ENCODE measurements around the gene MKRN2. TPM values are rescaled to one million over a fixed set of nuclear protein-coding genes. Genes with fewer than 3 reads are reported as not detected.

MKRN2 gene
- total RNA-seq, 4 donors from 2014 or later = 23.4 to 26.6 (median 24.6) TPM

- peaks cover 90% of the 10 kb centered on the region for H3K36me3 ChIP-seq
- TF ChIP-seq POLR2AphosphoS5 (IDR thresholded peaks at IDR 0.05) = no peak
- no peak for TF ChIP-seq POLR2A (IDR thresholded peaks at IDR 0.05)
- TF ChIP-seq, protein P1, sequence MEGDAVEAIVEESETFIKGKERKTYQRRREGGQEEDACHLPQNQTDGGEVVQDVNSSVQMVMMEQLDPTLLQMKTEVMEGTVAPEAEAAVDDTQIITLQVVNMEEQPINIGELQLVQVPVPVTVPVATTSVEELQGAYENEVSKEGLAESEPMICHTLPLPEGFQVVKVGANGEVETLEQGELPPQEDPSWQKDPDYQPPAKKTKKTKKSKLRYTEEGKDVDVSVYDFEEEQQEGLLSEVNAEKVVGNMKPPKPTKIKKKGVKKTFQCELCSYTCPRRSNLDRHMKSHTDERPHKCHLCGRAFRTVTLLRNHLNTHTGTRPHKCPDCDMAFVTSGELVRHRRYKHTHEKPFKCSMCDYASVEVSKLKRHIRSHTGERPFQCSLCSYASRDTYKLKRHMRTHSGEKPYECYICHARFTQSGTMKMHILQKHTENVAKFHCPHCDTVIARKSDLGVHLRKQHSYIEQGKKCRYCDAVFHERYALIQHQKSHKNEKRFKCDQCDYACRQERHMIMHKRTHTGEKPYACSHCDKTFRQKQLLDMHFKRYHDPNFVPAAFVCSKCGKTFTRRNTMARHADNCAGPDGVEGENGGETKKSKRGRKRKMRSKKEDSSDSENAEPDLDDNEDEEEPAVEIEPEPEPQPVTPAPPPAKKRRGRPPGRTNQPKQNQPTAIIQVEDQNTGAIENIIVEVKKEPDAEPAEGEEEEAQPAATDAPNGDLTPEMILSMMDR (IDR thresholded peaks at IDR 0.05) = no peak
- no peak for TF ChIP-seq EP300 (IDR thresholded peaks at IDR 0.05)
Measured at GRCh38 chr3:12588039-12589009, 31.4 kb downstream of the MKRN2 start.

DNA sequence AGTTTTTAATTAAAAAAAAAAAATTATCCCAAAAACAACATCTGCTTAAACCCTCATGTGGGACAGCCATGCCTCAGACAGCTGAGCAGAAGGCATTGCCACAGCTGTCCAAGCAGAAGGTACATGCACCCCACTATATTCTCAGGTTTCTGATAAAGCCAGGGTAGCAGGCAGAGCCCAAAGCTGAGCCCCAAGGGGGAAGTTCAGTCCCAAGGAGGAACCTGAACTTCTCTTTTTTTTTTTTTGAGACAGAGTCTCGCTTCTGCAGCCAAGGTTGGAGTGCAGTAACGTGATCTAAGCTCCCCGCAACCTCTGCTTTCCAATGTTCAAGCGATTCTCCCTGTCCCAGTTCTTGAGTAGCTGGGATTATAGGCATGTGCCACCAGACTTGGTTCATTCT lies 33.2 kb downstream of the MKRN2 start:
- no peak overlapping the region for H3K27ac ChIP-seq
- no peak overlapping the region for H3K4me3 ChIP-seq
- H3K27me3 ChIP-seq = no peaks in the 10 kb centered on the region
- H3K36me3 ChIP-seq = peaks cover 88% of the 10 kb centered on the region
- H3K9me3 ChIP-seq = no peaks in the 10 kb centered on the region
- TF ChIP-seq, protein P1 (IDR thresholded peaks at IDR 0.05) = no peak
- TF ChIP-seq EP300 (IDR thresholded peaks at IDR 0.05) (no peak), POLR2A (IDR thresholded peaks at IDR 0.05) (no peak), POLR2AphosphoS5 (IDR thresholded peaks at IDR 0.05) (no peak)
- no peak for DNase-seq (ENCODE audit: low spot score in 2 of 2)
- 98% methylated on average over 4 of the region's 4 CpGs for WGBS
- peaks cover 5% of the 10 kb centered on the region for H3K4me1 ChIP-seq

More at GRCh38 chr3:12588039-12589009, 31.4 kb downstream of the MKRN2 start:
- no peak for DNase-seq (ENCODE audit: low spot score in 2 of 2)
- WGBS = 87% methylated on average over 7 of the region's 7 CpGs
- Histone ChIP-seq H3K9me3 (no peaks in the 10 kb centered on the region), H3K4me3 (no peak overlapping the region), H3K4me1 (peaks cover 5% of the 10 kb centered on the region), H3K27me3 (no peaks in the 10 kb centered on the region), H3K27ac (no peak overlapping the region)

DNA sequence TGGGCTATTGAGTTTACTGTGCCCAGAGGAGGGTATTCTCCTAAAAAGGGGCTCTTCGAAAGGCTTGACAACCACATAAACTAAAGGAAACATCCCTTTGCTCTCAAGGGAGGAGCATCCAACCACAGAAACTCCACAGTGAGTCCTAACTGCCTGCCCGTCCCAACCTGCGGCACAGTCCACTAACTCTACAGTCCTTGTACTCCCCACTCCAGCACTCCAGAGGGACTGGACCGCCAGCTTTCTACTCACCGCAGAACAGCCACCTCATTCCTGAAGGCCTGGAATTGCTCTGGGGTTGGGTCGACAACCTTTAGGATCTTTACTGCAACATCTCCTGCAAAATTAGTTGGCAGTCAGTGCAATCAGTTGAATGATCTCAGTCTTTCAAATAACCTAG lies 34.6 kb downstream of the MKRN2 start:
- Histone ChIP-seq H3K9me3 (no peaks in the 10 kb centered on the region), H3K27ac (no peak overlapping the region), H3K36me3 (peaks cover 86% of the 10 kb centered on the region), H3K4me1 (peaks cover 5% of the 10 kb centered on the region), H3K27me3 (no peaks in the 10 kb centered on the region), H3K4me3 (no peak overlapping the region)
- no peak for TF ChIP-seq POLR2AphosphoS5 (IDR thresholded peaks at IDR 0.05)
- TF ChIP-seq, protein P1 (IDR thresholded peaks at IDR 0.05) = no peak
- TF ChIP-seq POLR2A (IDR thresholded peaks at IDR 0.05) = no peak
- TF ChIP-seq EP300 (IDR thresholded peaks at IDR 0.05) = no peak
- 96% methylated on average over 6 of the region's 6 CpGs for WGBS
- no peak for DNase-seq (ENCODE audit: low spot score in 2 of 2)

- no peak for DNase-seq (ENCODE audit: low spot score in 2 of 2)
- H3K27ac ChIP-seq = no peak overlapping the region
- no peaks in the 10 kb centered on the region for H3K27me3 ChIP-seq
- TF ChIP-seq, protein P1 (IDR thresholded peaks at IDR 0.05) = no peak
- H3K4me3 ChIP-seq = no peak overlapping the region
- H3K4me1 ChIP-seq = peaks cover 4% of the 10 kb centered on the region
- no peaks in the 10 kb centered on the region for H3K9me3 ChIP-seq
- WGBS = 98% methylated on average over 4 of the region's 4 CpGs
- H3K36me3 ChIP-seq = peaks cover 88% of the 10 kb centered on the region
Measured at GRCh38 chr3:12591997-12592715, 35.3 kb downstream of the MKRN2 start.

DNA sequence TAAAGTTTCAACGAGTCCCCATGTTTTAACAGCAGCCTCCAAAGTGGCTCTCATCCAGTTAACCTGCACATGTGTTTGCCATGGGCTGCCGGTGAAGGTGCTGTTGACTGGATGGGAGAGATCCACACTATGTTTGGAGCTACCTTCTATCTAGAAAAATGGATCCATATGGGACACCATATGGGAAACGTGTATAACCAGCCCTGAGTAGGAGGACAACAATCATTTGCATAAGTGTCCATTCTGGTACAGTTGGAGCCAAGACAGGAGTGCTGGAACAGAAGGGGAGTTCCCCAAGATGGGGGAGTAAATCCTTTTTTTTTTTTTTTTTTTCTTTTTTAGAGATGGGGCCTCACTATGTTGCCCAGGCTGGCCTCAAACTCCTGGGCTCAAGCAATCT lies 36.6 kb downstream of the MKRN2 start:
- H3K27ac ChIP-seq = no peak overlapping the region
- H3K27me3 ChIP-seq = no peaks in the 10 kb centered on the region
- WGBS = 71% methylated on average over 3 of the region's 3 CpGs
- H3K4me1 ChIP-seq = no peaks in the 10 kb centered on the region
- no peak overlapping the region for H3K4me3 ChIP-seq
- no peak for TF ChIP-seq POLR2AphosphoS5 (IDR thresholded peaks at IDR 0.05)
- TF ChIP-seq, protein P1 (IDR thresholded peaks at IDR 0.05) = no peak
- TF ChIP-seq POLR2A (IDR thresholded peaks at IDR 0.05) = no peak
- no peak for TF ChIP-seq EP300 (IDR thresholded peaks at IDR 0.05)
- DNase-seq (ENCODE audit: low spot score in 2 of 2) = no peak
- H3K36me3 ChIP-seq = peaks cover 90% of the 10 kb centered on the region
- no peaks in the 10 kb centered on the region for H3K9me3 ChIP-seq
